AG08395 (cell line): ENCODE data around the gene DNAJC22.
"Not testable (repeated sequence)": the region's sequence is repeated elsewhere in the genome, so short reads cannot be mapped to it uniquely, and the experiment has no call there.

ENCODE experiments used
- DNase-seq: peaks from one replicate; pipeline ENCODE4 v3.0.0; 2012; ENCODE audit warnings: mixed read lengths, low spot score

Gene DNAJC22

DNA sequence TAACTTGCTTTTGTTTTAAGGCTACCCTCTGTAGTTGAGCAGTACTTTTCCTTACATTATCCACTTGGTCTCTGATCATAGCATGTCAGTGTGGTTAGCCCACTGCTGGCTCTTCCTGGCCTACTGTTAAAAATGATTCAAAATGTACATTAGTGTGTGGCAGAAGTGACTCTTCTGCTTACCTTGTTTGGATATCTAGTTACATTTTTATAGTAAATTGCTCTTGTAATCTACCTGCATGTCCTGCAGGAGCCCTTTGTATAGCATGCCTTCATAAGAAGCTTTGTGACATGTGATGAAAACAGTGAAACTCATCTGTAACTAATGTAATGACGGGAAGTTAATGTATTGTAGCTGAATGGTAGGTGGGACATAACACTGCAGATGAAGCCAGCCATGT is 28.7 kb downstream of the DNAJC22 start:
- DNase-seq, result no peak

- DNase-seq, result no peak
Observed at GRCh38 chr12:49377386-49377785, 30.7 kb downstream of the DNAJC22 start.

- DNase-seq, result not testable (repeated sequence)
Observed at GRCh38 chr12:49380184-49380583, 33.5 kb downstream of the DNAJC22 start.

DNA sequence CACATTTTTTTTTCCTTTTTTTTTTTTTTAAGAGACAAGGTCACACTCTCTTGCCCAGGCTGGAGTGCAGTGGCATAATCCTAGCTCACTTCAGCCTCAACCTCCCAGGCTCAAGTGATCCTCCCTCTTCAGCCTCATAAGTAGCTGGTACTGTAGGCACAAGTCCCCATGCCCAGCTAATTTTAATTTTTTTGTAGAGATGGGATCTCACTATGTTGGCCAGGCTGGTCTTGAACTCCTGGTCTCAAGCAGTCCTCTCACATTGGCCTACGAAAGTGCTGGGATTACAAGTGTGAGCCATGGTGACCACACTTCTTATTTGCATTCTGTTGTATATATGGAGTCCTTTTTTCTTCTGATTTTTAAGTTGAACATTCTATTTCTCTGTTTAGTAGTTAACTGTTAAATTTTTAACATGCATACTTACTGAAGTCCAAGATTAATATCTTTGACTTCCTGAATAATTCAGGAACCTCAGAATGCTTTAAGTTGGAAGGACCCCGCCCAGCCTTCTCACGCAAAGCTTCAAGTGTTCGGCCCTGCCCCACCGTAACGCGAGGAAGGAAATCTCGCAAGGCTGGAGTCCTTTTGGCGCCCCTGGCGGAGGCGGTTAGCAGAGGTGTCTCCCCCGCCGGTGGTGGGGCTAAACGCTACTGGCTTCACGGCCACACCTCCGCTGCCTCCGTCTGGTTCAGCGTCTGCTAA is 42.1 kb downstream of the DNAJC22 start:
- DNase-seq, result no peak

DNA sequence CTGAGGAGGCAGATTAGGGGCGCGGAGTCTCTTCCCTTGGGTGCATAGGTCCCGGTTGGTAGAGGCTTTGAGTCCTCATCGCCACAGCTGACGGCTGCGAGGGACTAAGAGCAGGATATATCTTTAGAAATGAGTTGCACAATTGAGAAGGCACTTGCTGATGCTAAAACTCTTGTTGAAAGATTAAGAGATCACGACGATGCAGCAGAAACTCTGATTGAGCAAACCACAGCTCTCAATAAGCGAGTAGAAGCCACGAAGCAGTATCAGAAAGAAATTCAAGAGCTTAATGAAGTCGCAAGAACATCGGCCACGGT is 42.7 kb downstream of the DNAJC22 start:
- DNase-seq, result no peak

GRCh38 chr12:49397000-49397399 is 50.3 kb downstream of the DNAJC22 start:
- DNase-seq, result no peak

- DNase-seq, result no peak
Observed at GRCh38 chr12:49400304-49400703, 53.6 kb downstream of the DNAJC22 start.
